Stimulated activated CD4-positive, alpha-beta T cell treated with anti-CD3 and anti-CD28 coated beads, Interleukin-4, amount 100 ng/mL, for 1 hour (primary cell): ENCODE results near the gene TAB3.
"Not testable (repeated sequence)": the region's sequence is repeated elsewhere in the genome, so short reads cannot be mapped to it uniquely, and the experiment has no call there.

Experiments used
- DNase-seq: peaks from one replicate; pipeline ENCODE4 v3.0.0-alpha.2; 2020

Gene TAB3

GRCh38 chrX:30806187-30806728 is 82.8 kb downstream of the TAB3 start:
- no peak for DNase-seq

- no peak for DNase-seq
Observed at GRCh38 chrX:30804462-30804861, 84.6 kb downstream of the TAB3 start.

GRCh38 chrX:30800901-30801300 is 88.2 kb downstream of the TAB3 start:
- no peak for DNase-seq

GRCh38 chrX:30799327-30799726 is 89.7 kb downstream of the TAB3 start:
- no peak for DNase-seq

GRCh38 chrX:30798810-30799209 is 90.2 kb downstream of the TAB3 start:
- DNase-seq: no peak

- not testable (repeated sequence) for DNase-seq
Observed at GRCh38 chrX:30797301-30797700, 91.8 kb downstream of the TAB3 start.

GRCh38 chrX:30795981-30796958 is 92.8 kb downstream of the TAB3 start:
- no peak for DNase-seq

GRCh38 chrX:30794497-30794896 is 94.6 kb downstream of the TAB3 start:
- no peak for DNase-seq

GRCh38 chrX:30793767-30794103 is 95.3 kb downstream of the TAB3 start:
- DNase-seq: no peak

GRCh38 chrX:30793075-30793766 is 95.8 kb downstream of the TAB3 start:
- DNase-seq: no peak

- no peak for DNase-seq
Observed at GRCh38 chrX:30791296-30792278, 97.5 kb downstream of the TAB3 start.

- no peak for DNase-seq
Observed at GRCh38 chrX:30787012-30787411, 102.0 kb downstream of the TAB3 start.

- DNase-seq: no peak
Observed at GRCh38 chrX:30786374-30786773, 102.7 kb downstream of the TAB3 start.

- no peak for DNase-seq
Observed at GRCh38 chrX:30781711-30782444, 107.2 kb downstream of the TAB3 start.

- no peak for DNase-seq
Observed at GRCh38 chrX:30779453-30780030, 109.5 kb downstream of the TAB3 start.

- DNase-seq: no peak
Observed at GRCh38 chrX:30777575-30777974, 111.5 kb downstream of the TAB3 start.
